GM12873 (cell line): Measurements from ENCODE around the gene MB.
A peak's percentile ranks its signal among the peaks of the same experiment; 100 is the strongest.

ENCODE experiments used
- CTCF ChIP-seq: IDR thresholded peaks from 2 replicates; pipeline ENCODE4 v1.5.1; 2012; ENCODE audit warnings: low read depth, mild to moderate bottlenecking, moderate library complexity, low read length, control low read depth; ENCODE audit not compliant: insufficient read depth; ENCODE audit errors: missing control alignments

MB gene

GRCh38 chr22:35630387-35630793, 13.3 kb upstream of the MB start:
- no peak for TF ChIP-seq CTCF

- no peak for TF ChIP-seq CTCF
Observed at GRCh38 chr22:35629406-35630216, 12.5 kb upstream of the MB start.

GRCh38 chr22:35628732-35629131, 11.6 kb upstream of the MB start:
- TF ChIP-seq CTCF: no peak

GRCh38 chr22:35627267-35628041, 10.3 kb upstream of the MB start:
- peak; percentile 64 for TF ChIP-seq CTCF

GRCh38 chr22:35625763-35626432, 8.8 kb upstream of the MB start:
- TF ChIP-seq CTCF: no peak

- TF ChIP-seq CTCF: no peak
Observed at GRCh38 chr22:35624547-35624946, 7.4 kb upstream of the MB start.

GRCh38 chr22:35622191-35622913, 5.2 kb upstream of the MB start:
- TF ChIP-seq CTCF: no peak
